MM.1S (cell line): ENCODE measurements around the gene ACIN1.

Source experiments
- DNase-seq: peaks from one replicate; pipeline ENCODE4 v3.0.0-alpha.2; 2015
- H2AFZ ChIP-seq: fragments of 300-600 bp; sonication (generic); 2 replicates; pipeline ENCODE4 v1.6.0; 2016; ENCODE audit warnings: antibody characterized with exemption, low read length
- H3F3A ChIP-seq: fragments of 300-600 bp; sonication (generic); 2 replicates; pipeline ENCODE4 v1.6.1; 2016; ENCODE audit warnings: mild to moderate bottlenecking, antibody characterized with exemption, low read length, moderate library complexity, mixed read lengths; ENCODE audit not compliant: insufficient read depth
- H3K27ac ChIP-seq: fragments of 300-600 bp; sonication (generic); 2 replicates; pipeline ENCODE4 v1.5.1; 2016; ENCODE audit warnings: mild to moderate bottlenecking, low read length
- H3K27me3 ChIP-seq: fragments of 300-600 bp; sonication (generic); replicated peaks from 2 replicates; pipeline ENCODE4 v1.6.0; 2016; ENCODE audit warnings: low read length; ENCODE audit not compliant: insufficient read depth
- H3K36me3 ChIP-seq: fragments of 300-600 bp; sonication (generic); replicated peaks from 2 replicates; pipeline ENCODE4 v1.6.1; 2016; ENCODE audit warnings: mild to moderate bottlenecking, low read length, mixed read lengths; ENCODE audit not compliant: insufficient read depth
- H3K4me1 ChIP-seq: fragments of 300-600 bp; sonication (generic); 2 replicates; pipeline ENCODE4 v1.6.1; 2016; ENCODE audit warnings: low read length, mixed read lengths
- H3K4me2 ChIP-seq: fragments of 300-600 bp; sonication (generic); 2 replicates; pipeline ENCODE4 v1.6.0; 2016; ENCODE audit warnings: low read depth, low read length
- H3K4me3 ChIP-seq: fragments of 300-600 bp; sonication (generic); 2 replicates; pipeline ENCODE4 v1.5.1; 2016; ENCODE audit warnings: low read length, mixed read lengths
- H3K79me2 ChIP-seq: fragments of 300-600 bp; sonication (generic); 2 replicates; pipeline ENCODE4 v1.6.1; 2016; ENCODE audit warnings: mixed run types, low read length, mixed read lengths
- H3K9ac ChIP-seq: fragments of 300-600 bp; sonication (generic); 2 replicates; pipeline ENCODE4 v1.6.1; 2016; ENCODE audit warnings: low read length, mixed read lengths
- H3K9me2 ChIP-seq: fragments of 300-600 bp; sonication (generic); replicated peaks from 2 replicates; pipeline ENCODE4 v1.6.1; 2016; ENCODE audit warnings: mild to moderate bottlenecking, low read length, mixed read lengths; ENCODE audit not compliant: insufficient read depth
- H3K9me3 ChIP-seq: fragments of 300-600 bp; sonication (generic); replicated peaks from 2 replicates; pipeline ENCODE4 v1.6.1; 2016; ENCODE audit warnings: mild to moderate bottlenecking, low read length, mixed read lengths; ENCODE audit not compliant: insufficient read depth
- H4K20me1 ChIP-seq: fragments of 300-600 bp; sonication (generic); 2 replicates; pipeline ENCODE4 v1.6.1; 2016; ENCODE audit warnings: mild to moderate bottlenecking, low read length, moderate library complexity, mixed read lengths; ENCODE audit not compliant: insufficient read depth
- EZH2 ChIP-seq: fragments of 300-600 bp; sonication (generic); optimal IDR thresholded peaks from 2 replicates; pipeline ENCODE3; 2017; ENCODE audit warnings: low read depth, mild to moderate bottlenecking, antibody characterized with exemption, low read length, mixed read lengths
- EZH2phosphoT487 ChIP-seq: fragments of 300-600 bp; sonication (generic); IDR thresholded peaks from 2 replicates; pipeline ENCODE4 v1.6.1; 2018; ENCODE audit warnings: antibody characterized with exemption, low read length
- TF ChIP-seq, protein P1 (sequence below): fragments of 300-600 bp; sonication (generic); IDR thresholded peaks from 2 replicates; pipeline ENCODE4 v1.5.1; 2016; ENCODE audit warnings: antibody characterized with exemption, low read length, mixed read lengths

The ACIN1 gene

DNA sequence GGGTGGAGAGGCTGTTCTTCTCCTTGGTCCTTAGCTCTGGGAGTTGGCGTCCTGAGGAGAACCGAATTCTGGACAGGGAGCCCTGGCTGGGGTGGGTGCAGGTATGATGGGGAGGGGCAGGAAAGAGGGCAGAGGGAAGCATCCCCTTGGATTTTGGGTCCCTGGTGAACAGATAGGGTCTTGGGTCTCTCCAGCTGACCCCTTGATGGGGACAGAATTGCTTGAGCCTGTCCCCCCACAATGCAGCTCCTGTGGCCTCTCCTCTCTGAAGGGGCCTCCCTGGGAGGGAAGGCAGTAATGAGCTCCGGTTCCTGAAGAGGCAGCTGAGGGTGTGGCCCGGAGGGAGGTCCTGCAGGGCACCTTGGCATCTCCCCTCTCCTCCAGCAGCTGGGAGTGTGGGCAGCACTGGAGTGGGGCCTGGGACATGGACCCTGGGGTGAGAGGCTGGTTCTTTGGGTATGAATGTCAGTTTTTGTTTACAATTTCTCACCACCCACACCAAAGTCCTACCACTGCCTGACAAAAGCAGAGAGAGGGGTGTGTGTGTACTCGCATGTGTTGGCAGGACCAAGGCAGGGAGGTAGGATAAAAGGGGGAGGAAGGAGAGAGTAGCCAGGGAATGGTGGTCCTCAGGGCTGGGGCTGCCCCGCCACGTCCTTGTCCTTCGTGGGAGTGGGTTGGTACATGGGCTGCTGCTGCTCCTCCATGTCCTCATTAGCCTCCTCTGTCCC lies 31.8 kb upstream of the ACIN1 start:
- no peak overlapping the region for H2AFZ ChIP-seq
- H3K79me2 ChIP-seq, result no peaks in the 10 kb centered on the region
- no peak overlapping the region for H3K9ac ChIP-seq
- H3K9me3 ChIP-seq, result no peaks in the 10 kb centered on the region
- no peak overlapping the region for H3K27ac ChIP-seq
- H3K4me1 ChIP-seq, result peaks cover 3% of the 10 kb centered on the region; the same call in 1 of the 2 replicates
- no peaks in the 10 kb centered on the region for H3K36me3 ChIP-seq
- no peaks in the 10 kb centered on the region for H3F3A ChIP-seq
- no peak for TF ChIP-seq EZH2
- TF ChIP-seq, protein P1, sequence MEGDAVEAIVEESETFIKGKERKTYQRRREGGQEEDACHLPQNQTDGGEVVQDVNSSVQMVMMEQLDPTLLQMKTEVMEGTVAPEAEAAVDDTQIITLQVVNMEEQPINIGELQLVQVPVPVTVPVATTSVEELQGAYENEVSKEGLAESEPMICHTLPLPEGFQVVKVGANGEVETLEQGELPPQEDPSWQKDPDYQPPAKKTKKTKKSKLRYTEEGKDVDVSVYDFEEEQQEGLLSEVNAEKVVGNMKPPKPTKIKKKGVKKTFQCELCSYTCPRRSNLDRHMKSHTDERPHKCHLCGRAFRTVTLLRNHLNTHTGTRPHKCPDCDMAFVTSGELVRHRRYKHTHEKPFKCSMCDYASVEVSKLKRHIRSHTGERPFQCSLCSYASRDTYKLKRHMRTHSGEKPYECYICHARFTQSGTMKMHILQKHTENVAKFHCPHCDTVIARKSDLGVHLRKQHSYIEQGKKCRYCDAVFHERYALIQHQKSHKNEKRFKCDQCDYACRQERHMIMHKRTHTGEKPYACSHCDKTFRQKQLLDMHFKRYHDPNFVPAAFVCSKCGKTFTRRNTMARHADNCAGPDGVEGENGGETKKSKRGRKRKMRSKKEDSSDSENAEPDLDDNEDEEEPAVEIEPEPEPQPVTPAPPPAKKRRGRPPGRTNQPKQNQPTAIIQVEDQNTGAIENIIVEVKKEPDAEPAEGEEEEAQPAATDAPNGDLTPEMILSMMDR, result no peak
- TF ChIP-seq EZH2phosphoT487, result no peak
- no peaks in the 10 kb centered on the region for H3K9me2 ChIP-seq
- H3K4me3 ChIP-seq, result no peak overlapping the region
- no peaks in the 10 kb centered on the region for H4K20me1 ChIP-seq
- DNase-seq, result no peak
- H3K4me2 ChIP-seq, result no peak overlapping the region
- no peaks in the 10 kb centered on the region for H3K27me3 ChIP-seq

- Histone ChIP-seq H2AFZ (no peak overlapping the region), H3K4me2 (no peak overlapping the region), H3K9ac (no peak overlapping the region), H4K20me1 (no peaks in the 10 kb centered on the region), H3K9me3 (no peaks in the 10 kb centered on the region), H3K4me1 (peaks cover 10% of the 10 kb centered on the region), H3K36me3 (no peaks in the 10 kb centered on the region), H3K27me3 (no peaks in the 10 kb centered on the region), H3K79me2 (no peaks in the 10 kb centered on the region), H3F3A (peaks cover 4% of the 10 kb centered on the region; the same call in 1 of the 2 replicates), H3K4me3 (no peak overlapping the region), H3K9me2 (no peaks in the 10 kb centered on the region), H3K27ac (no peak overlapping the region)
- no peak for DNase-seq
- TF ChIP-seq EZH2phosphoT487 (no peak), EZH2 (no peak)
- TF ChIP-seq, protein P1, result no peak
Observed at GRCh38 chr14:23125933-23126524, 31.1 kb upstream of the ACIN1 start.

- H3K9ac ChIP-seq, result no peak overlapping the region
- H3K4me3 ChIP-seq, result no peak overlapping the region
- no peak overlapping the region for H3K4me2 ChIP-seq
- peaks cover 5% of the 10 kb centered on the region; the same call in 1 of the 2 replicates for H3F3A ChIP-seq
- H3K9me2 ChIP-seq, result no peaks in the 10 kb centered on the region
- H3K27ac ChIP-seq, result no peak overlapping the region
- H4K20me1 ChIP-seq, result no peaks in the 10 kb centered on the region
- no peak overlapping the region for H2AFZ ChIP-seq
- DNase-seq, result no peak
- no peaks in the 10 kb centered on the region for H3K27me3 ChIP-seq
- no peaks in the 10 kb centered on the region for H3K36me3 ChIP-seq
- TF ChIP-seq EZH2, result no peak
- TF ChIP-seq EZH2phosphoT487, result no peak
- TF ChIP-seq, protein P1, result no peak
- H3K79me2 ChIP-seq, result no peaks in the 10 kb centered on the region
- H3K9me3 ChIP-seq, result no peaks in the 10 kb centered on the region
- peaks cover 11% of the 10 kb centered on the region for H3K4me1 ChIP-seq
Observed at GRCh38 chr14:23125011-23125410, 30.1 kb upstream of the ACIN1 start.
